Suprapubic skin (tissue), 4 donors: ENCODE measurements around the gene RPL5. TPM values are rescaled to one million over a fixed set of nuclear protein-coding genes. Genes with fewer than 3 reads are reported as not detected.

Experiments
- DNase-seq, 2 donors: peaks; one replicate each; pipeline ENCODE4 v3.0.0-alpha.2; 2019; ENCODE audit warnings: low spot score in 2 of 2
- H3K27ac ChIP-seq: fragments of 200-600 bp; sonication (generic); one replicate; pipeline ENCODE4 v1.5.1; 2019
- H3K27me3 ChIP-seq: fragments of 200-600 bp; sonication (generic); one replicate; pipeline ENCODE4 v1.5.1; 2019
- H3K36me3 ChIP-seq: fragments of 200-600 bp; sonication (generic); one replicate; pipeline ENCODE4 v1.5.1; 2019
- H3K4me1 ChIP-seq: fragments of 200-600 bp; sonication (generic); one replicate; pipeline ENCODE4 v1.5.1; 2019
- H3K4me3 ChIP-seq: fragments of 200-600 bp; sonication (generic); one replicate; pipeline ENCODE4 v1.5.1; 2019; ENCODE audit warnings: mild to moderate bottlenecking
- H3K9me3 ChIP-seq: fragments of 200-600 bp; sonication (generic); one replicate; pipeline ENCODE4 v1.5.1; 2019
- CTCF ChIP-seq, 2 donors: fragments of 200-600 bp in 1 of 2; fragments of 450-650 bp in 1 of 2; sonication (generic) in 1 of 2; IDR thresholded peaks; one replicate each; pipeline ENCODE4 v1.5.1; 2016 to 2019; ENCODE audit warnings: antibody characterized with exemption in 2 of 2, mild to moderate bottlenecking in 1 of 2, moderate library complexity in 1 of 2
- EP300 ChIP-seq: sonication (generic); formaldehyde crosslinking; IDR thresholded peaks from one replicate; pipeline ENCODE4 v1.6.1; 2017; ENCODE audit warnings: antibody characterized with exemption
- POLR2A ChIP-seq, 2 donors: fragments of 450-650 bp; IDR thresholded peaks; one replicate each; pipeline ENCODE4 v1.6.1; 2017; ENCODE audit warnings: antibody characterized with exemption in 2 of 2, mild to moderate bottlenecking in 2 of 2, moderate library complexity in 2 of 2
- POLR2AphosphoS5 ChIP-seq, 3 donors: sonication (generic); formaldehyde crosslinking; IDR thresholded peaks; one replicate each; pipeline ENCODE4 v1.6.1; 2017; ENCODE audit warnings: antibody characterized with exemption in 3 of 3
- WGBS: methylation state at CpG from one replicate; pipeline ENCODE4 v1.1.5; 2018; 5-methylcytosine and 5-hydroxymethylcytosine counted together
- total RNA-seq, 4 donors: library from RNA; depleted of rRNA; stranded (reverse); fragments of >200 nt; gene quantifications; one replicate each; pipeline ENCODE4 v1.1.0, GENCODE V29; 2016

RPL5 gene
- total RNA-seq, 4 donors from 2014 or later, result 1,150 to 1,809 (median 1,593) TPM

DNA sequence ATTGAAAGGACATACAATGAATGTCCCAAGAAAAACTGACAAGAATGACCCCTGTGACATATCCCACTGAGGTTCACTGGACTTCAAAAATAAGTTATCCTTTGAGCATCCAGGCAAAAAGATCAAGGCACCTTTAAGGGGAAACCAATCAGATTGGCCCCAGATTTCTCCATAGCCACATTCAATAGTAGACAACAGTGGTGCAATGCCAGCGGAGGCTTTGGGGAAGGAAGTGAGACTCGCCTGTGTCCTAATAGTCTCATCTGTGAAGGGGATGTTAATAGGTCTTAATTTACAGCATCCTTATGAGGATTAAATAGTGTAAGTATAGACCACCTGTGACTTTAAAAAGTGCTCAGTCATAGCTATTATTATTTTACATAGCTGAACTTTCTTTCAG lies 21.5 kb downstream of the RPL5 start:
- WGBS, result 91% methylated on average over 2 of the region's 2 CpGs
- Histone ChIP-seq H3K27me3 (no peaks in the 10 kb centered on the region), H3K27ac (no peak overlapping the region), H3K36me3 (peaks cover 8% of the 10 kb centered on the region), H3K4me1 (peaks cover 5% of the 10 kb centered on the region), H3K4me3 (no peak overlapping the region), H3K9me3 (no peaks in the 10 kb centered on the region)
- TF ChIP-seq CTCF (IDR thresholded peaks at IDR 0.05) (no peak), POLR2AphosphoS5 (IDR thresholded peaks at IDR 0.05) (no peak), EP300 (no peak), POLR2A (IDR thresholded peaks at IDR 0.05) (no peak)
- DNase-seq, result no peak

- no peaks in the 10 kb centered on the region for H3K9me3 ChIP-seq
- peaks cover 3% of the 10 kb centered on the region for H3K4me1 ChIP-seq
- TF ChIP-seq CTCF (IDR thresholded peaks at IDR 0.05) (no peak), POLR2A (IDR thresholded peaks at IDR 0.05) (no peak), EP300 (no peak), POLR2AphosphoS5 (IDR thresholded peaks at IDR 0.05) (no peak)
- no peaks in the 10 kb centered on the region for H3K27me3 ChIP-seq
- H3K36me3 ChIP-seq, result peaks cover 8% of the 10 kb centered on the region
- no peak for DNase-seq
- H3K4me3 ChIP-seq, result no peak overlapping the region
- no peak overlapping the region for H3K27ac ChIP-seq
Measured at GRCh38 chr1:92854101-92854785, 22.4 kb downstream of the RPL5 start.

DNA sequence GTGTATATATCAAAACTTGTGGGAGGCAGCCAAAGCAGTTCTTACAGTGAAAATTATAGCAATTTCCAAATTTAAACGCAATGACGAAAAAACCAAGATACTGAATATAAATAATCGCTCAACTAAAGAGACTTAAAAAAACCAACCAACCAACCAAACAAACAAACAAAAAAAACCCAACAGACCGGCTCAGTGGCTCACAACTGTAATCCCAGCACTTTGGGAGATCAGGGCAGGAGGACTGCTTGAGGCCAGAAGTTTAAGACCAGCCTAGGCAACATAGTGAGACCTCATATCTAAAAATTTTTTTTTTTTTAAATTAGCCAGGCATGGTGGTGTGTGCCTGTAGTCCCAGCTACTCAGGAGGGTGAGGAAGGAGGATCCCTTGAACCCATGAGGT lies 23.4 kb downstream of the RPL5 start:
- Histone ChIP-seq H3K4me3 (no peak overlapping the region), H3K9me3 (no peaks in the 10 kb centered on the region), H3K27me3 (no peaks in the 10 kb centered on the region), H3K36me3 (no peaks in the 10 kb centered on the region), H3K27ac (no peak overlapping the region), H3K4me1 (peaks cover 3% of the 10 kb centered on the region)
- no peak for DNase-seq
- TF ChIP-seq POLR2A (IDR thresholded peaks at IDR 0.05), result no peak
- TF ChIP-seq CTCF (IDR thresholded peaks at IDR 0.05), result no peak
- no peak for TF ChIP-seq EP300
- no peak for TF ChIP-seq POLR2AphosphoS5 (IDR thresholded peaks at IDR 0.05)
- 96% methylated on average over 4 of the region's 4 CpGs for WGBS

DNA sequence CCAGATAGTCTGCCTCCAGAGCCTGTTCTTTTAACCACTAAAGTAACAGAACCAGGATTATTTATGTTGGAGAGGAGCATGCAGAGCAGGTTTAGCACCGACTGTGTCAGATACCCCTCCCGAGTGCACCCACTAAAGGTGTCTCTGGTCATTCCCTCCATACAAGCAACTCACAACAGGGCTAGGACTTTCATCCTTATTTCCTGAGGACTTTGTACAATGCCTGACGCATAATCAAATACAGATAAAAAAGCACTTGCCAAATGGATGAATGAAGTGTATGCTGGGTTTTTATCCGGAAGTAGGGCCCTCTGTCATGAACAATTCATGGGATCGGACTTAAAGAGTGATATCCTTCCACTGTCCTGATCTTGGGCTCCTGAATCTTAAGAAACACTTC lies 26.0 kb downstream of the RPL5 start:
- DNase-seq, result no peak
- H3K36me3 ChIP-seq, result no peaks in the 10 kb centered on the region
- H3K27ac ChIP-seq, result no peak overlapping the region
- 69% methylated on average over 5 of the region's 5 CpGs for WGBS
- peaks cover 3% of the 10 kb centered on the region for H3K4me1 ChIP-seq
- H3K9me3 ChIP-seq, result no peaks in the 10 kb centered on the region
- no peaks in the 10 kb centered on the region for H3K27me3 ChIP-seq
- TF ChIP-seq POLR2A (IDR thresholded peaks at IDR 0.05) (no peak), CTCF (IDR thresholded peaks at IDR 0.05) (no peak), EP300 (no peak)
- H3K4me3 ChIP-seq, result no peak overlapping the region

- Histone ChIP-seq H3K36me3 (no peaks in the 10 kb centered on the region), H3K27me3 (no peaks in the 10 kb centered on the region), H3K9me3 (no peaks in the 10 kb centered on the region), H3K4me1 (peaks cover 3% of the 10 kb centered on the region), H3K27ac (no peak overlapping the region), H3K4me3 (peak overlapping the region; percentile 7)
- 19% methylated on average over 13 of the region's 13 CpGs for WGBS
- TF ChIP-seq POLR2AphosphoS5 (IDR thresholded peaks at IDR 0.05) (no peak), CTCF (IDR thresholded peaks at IDR 0.05) (peak; percentile 79 to 99)
- DNase-seq, result no peak
Measured at GRCh38 chr1:92858564-92859399, 26.9 kb downstream of the RPL5 start.
